Loucy (cell line): ENCODE data around the gene CYTH4.

Source experiments
- H2AFZ ChIP-seq: fragments of 200-600 bp; sonication (generic); 2 replicates; pipeline ENCODE4 v1.6.0; 2016; ENCODE audit warnings: antibody characterized with exemption, mild to moderate bottlenecking, low read length, moderate library complexity
- H3F3A ChIP-seq: fragments of 200-600 bp; 2 replicates; pipeline ENCODE4 v1.6.0; 2016; ENCODE audit warnings: antibody characterized with exemption, low read depth, mild to moderate bottlenecking
- H3K27me3 ChIP-seq: fragments of 200-600 bp; sonication (generic); 2 replicates; pipeline ENCODE4 v1.6.1; 2014; ENCODE audit warnings: low read length, mild to moderate bottlenecking; ENCODE audit not compliant: insufficient read depth, poor library complexity, severe bottlenecking
- H3K36me3 ChIP-seq: fragments of 200-600 bp; sonication (generic); 2 replicates; pipeline ENCODE4 v1.6.1; 2016; ENCODE audit warnings: low read length; ENCODE audit not compliant: insufficient read depth
- H3K4me1 ChIP-seq: fragments of 200-600 bp; sonication (generic); 2 replicates; pipeline ENCODE4 v1.5.1; 2014; ENCODE audit warnings: low read length, mild to moderate bottlenecking; ENCODE audit not compliant: insufficient read depth, poor library complexity, severe bottlenecking
- H3K4me2 ChIP-seq: fragments of 200-600 bp; sonication (generic); 2 replicates; pipeline ENCODE4 v1.6.0; 2014; ENCODE audit warnings: antibody characterized with exemption, low read length, low read depth, mild to moderate bottlenecking; ENCODE audit not compliant: poor library complexity, severe bottlenecking
- H3K4me3 ChIP-seq: fragments of 200-600 bp; sonication (generic); 2 replicates; pipeline ENCODE4 v1.5.1; 2014; ENCODE audit warnings: low read length, mild to moderate bottlenecking, mixed read lengths; ENCODE audit not compliant: poor library complexity, severe bottlenecking
- H3K79me2 ChIP-seq: fragments of 200-600 bp; sonication (generic); 2 replicates; pipeline ENCODE4 v1.6.1; 2014; ENCODE audit warnings: low read length; ENCODE audit not compliant: insufficient read depth
- H3K9ac ChIP-seq: fragments of 200-600 bp; sonication (generic); 2 replicates; pipeline ENCODE4 v1.6.0; 2014; ENCODE audit warnings: mild to moderate bottlenecking, low read depth, low read length, moderate library complexity; ENCODE audit not compliant: poor library complexity, severe bottlenecking
- H3K9me2 ChIP-seq: fragments of 200-600 bp; sonication (generic); replicated peaks from 2 replicates; pipeline ENCODE4 v1.6.1; 2016; ENCODE audit warnings: low read depth, low read length, mixed read lengths
- H3K9me3 ChIP-seq: fragments of 200-600 bp; sonication (generic); 2 replicates; pipeline ENCODE4 v1.6.1; 2014; ENCODE audit warnings: mild to moderate bottlenecking, antibody characterized with exemption, low read length, low read depth; ENCODE audit not compliant: insufficient read depth
- H4K20me1 ChIP-seq: fragments of 200-600 bp; sonication (generic); 2 replicates; pipeline ENCODE4 v1.6.0; 2014; ENCODE audit warnings: antibody characterized with exemption, low read length, mild to moderate bottlenecking; ENCODE audit not compliant: insufficient read depth, poor library complexity, severe bottlenecking
- EZH2phosphoT487 ChIP-seq: fragments of 200-600 bp; IDR thresholded peaks from 2 replicates; pipeline ENCODE4 v1.6.1; 2018; ENCODE audit warnings: antibody characterized with exemption, mild to moderate bottlenecking, moderate library complexity, borderline replicate concordance
- TF ChIP-seq, protein P1 (sequence below): fragments of 200-600 bp; sonication (generic); conservative IDR thresholded peaks from 2 replicates; pipeline ENCODE4 v1.5.1; 2014; ENCODE audit warnings: mild to moderate bottlenecking, antibody characterized with exemption, low read length

Gene CYTH4

DNA sequence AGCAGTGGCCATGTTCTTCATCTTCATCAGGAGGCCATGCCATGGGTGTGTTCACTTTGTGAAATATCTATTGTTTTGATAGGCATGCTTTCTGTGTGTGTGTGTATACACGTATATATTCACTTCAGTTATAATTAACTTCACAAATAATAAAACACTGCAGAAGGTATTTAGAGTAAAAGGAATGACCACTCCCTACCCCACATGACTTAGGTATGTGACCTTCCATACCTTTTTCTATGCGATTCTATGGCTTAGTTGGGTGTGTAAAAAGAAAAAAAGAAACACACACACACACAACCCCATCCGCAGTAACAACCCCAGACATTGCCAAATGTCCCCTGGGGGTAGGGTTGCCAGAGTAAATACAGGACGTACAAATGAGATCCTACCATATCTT, 72.0 kb downstream of the CYTH4 start:
- Histone ChIP-seq H3K9ac (no peak overlapping the region), H3K4me1 (no peaks in the 10 kb centered on the region), H3K36me3 (no peaks in the 10 kb centered on the region), H3K4me3 (no peak overlapping the region), H3K9me3 (no peaks in the 10 kb centered on the region), H3K79me2 (no peaks in the 10 kb centered on the region), H4K20me1 (no peaks in the 10 kb centered on the region), H2AFZ (no peak overlapping the region), H3K9me2 (no peaks in the 10 kb centered on the region), H3K27me3 (no peaks in the 10 kb centered on the region), H3F3A (no peaks in the 10 kb centered on the region), H3K4me2 (no peak overlapping the region)
- TF ChIP-seq EZH2phosphoT487: no peak
- TF ChIP-seq, protein P1, sequence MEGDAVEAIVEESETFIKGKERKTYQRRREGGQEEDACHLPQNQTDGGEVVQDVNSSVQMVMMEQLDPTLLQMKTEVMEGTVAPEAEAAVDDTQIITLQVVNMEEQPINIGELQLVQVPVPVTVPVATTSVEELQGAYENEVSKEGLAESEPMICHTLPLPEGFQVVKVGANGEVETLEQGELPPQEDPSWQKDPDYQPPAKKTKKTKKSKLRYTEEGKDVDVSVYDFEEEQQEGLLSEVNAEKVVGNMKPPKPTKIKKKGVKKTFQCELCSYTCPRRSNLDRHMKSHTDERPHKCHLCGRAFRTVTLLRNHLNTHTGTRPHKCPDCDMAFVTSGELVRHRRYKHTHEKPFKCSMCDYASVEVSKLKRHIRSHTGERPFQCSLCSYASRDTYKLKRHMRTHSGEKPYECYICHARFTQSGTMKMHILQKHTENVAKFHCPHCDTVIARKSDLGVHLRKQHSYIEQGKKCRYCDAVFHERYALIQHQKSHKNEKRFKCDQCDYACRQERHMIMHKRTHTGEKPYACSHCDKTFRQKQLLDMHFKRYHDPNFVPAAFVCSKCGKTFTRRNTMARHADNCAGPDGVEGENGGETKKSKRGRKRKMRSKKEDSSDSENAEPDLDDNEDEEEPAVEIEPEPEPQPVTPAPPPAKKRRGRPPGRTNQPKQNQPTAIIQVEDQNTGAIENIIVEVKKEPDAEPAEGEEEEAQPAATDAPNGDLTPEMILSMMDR: no peak

DNA sequence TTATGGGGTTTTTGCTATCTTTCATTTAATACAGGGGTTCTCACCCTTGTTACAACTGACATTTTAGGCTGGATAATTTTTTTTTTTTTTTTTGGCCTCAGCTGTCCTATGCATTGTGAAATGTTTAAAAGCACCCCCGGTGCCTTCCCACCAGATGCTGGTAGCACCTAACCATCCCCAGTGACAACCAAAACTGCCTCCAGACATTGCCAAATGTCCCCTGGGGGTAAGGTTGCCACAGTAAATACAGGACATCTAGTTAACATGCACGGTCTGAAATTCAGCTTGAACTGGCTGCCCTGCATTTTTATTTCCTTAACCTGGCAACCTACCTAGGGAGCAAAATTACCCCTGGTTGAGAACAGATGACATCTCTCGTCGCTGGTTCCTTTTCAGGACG, 72.4 kb downstream of the CYTH4 start:
- H2AFZ ChIP-seq: no peak overlapping the region
- H3K4me2 ChIP-seq: no peak overlapping the region
- H3K36me3 ChIP-seq: no peaks in the 10 kb centered on the region
- no peak overlapping the region for H3K4me3 ChIP-seq
- H3F3A ChIP-seq: no peaks in the 10 kb centered on the region
- H3K27me3 ChIP-seq: no peaks in the 10 kb centered on the region
- H3K79me2 ChIP-seq: no peaks in the 10 kb centered on the region
- no peaks in the 10 kb centered on the region for H4K20me1 ChIP-seq
- no peak overlapping the region for H3K9ac ChIP-seq
- H3K9me3 ChIP-seq: no peaks in the 10 kb centered on the region
- TF ChIP-seq EZH2phosphoT487: no peak
- TF ChIP-seq, protein P1: no peak
- H3K9me2 ChIP-seq: no peaks in the 10 kb centered on the region
- no peaks in the 10 kb centered on the region for H3K4me1 ChIP-seq

DNA sequence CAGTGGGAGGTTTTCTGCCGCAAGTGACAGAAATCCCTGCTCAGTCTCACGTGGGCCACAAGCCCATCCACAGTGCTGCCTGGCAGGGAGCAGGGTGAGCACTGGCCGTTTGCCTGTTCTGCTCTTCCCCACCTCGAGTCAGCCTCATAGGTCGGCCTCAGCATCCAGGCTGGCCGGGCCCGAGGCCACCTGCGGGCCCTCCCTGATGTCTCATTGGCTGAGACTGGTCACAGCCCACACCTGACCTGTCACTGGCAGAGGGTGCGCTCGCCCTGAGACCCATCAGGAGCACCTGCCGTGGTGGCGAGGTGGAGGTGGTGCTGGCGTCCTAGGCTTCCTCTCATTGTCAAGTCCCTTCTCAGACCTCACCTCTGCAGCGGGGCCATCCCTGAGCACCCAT, 72.9 kb downstream of the CYTH4 start:
- Histone ChIP-seq H3F3A (no peaks in the 10 kb centered on the region), H3K9me2 (no peaks in the 10 kb centered on the region), H3K4me3 (no peak overlapping the region), H3K36me3 (no peaks in the 10 kb centered on the region), H3K4me2 (no peak overlapping the region), H4K20me1 (no peaks in the 10 kb centered on the region), H3K27me3 (no peaks in the 10 kb centered on the region), H3K9me3 (no peaks in the 10 kb centered on the region), H2AFZ (no peak overlapping the region), H3K79me2 (no peaks in the 10 kb centered on the region), H3K9ac (no peak overlapping the region), H3K4me1 (peaks cover 2% of the 10 kb centered on the region)
- TF ChIP-seq, protein P1: no peak
- no peak for TF ChIP-seq EZH2phosphoT487
